Stimulated activated CD8-positive, alpha-beta memory T cell treated with anti-CD3 and anti-CD28 coated beads, Interleukin-4, amount 100 ng/mL, for 1 hour (primary cell): ENCODE results near the gene LAMC2.
"Not testable (repeated sequence)": the region's sequence is repeated elsewhere in the genome, so short reads cannot be mapped to it uniquely, and the experiment has no call there.

Experiments used
- DNase-seq, 2 donors: peaks; one replicate each; pipeline ENCODE4 v3.0.0-alpha.2; 2020; ENCODE audit warnings: low read depth in 2 of 2, low spot score in 1 of 2

The LAMC2 gene

DNA sequence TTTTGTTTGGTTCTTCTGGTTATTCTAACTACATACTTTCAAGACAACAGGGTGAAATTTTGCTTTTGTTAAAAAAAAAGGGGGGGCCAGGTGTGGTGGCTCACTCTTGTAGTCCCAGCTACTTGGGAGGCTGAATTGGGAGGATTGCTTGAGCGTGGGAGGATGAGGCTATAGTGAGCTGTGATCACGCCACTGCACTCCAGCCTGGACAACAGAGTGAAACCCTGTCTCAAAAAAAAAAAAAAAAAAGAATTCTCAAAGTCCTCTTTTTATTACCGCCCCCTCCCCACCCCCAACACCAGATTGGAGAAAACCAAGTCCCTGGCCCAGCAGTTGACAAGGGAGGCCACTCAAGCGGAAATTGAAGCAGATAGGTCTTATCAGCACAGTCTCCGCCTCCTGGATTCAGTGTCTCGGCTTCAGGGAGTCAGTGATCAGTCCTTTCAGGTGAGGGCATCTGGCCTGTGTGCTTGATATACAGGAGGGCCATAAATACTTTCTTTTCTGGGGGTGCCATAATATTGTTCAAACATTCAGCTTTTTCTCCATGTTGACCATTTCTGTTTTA is 50.2 kb downstream of the LAMC2 start:
- DNase-seq, result no peak

DNA sequence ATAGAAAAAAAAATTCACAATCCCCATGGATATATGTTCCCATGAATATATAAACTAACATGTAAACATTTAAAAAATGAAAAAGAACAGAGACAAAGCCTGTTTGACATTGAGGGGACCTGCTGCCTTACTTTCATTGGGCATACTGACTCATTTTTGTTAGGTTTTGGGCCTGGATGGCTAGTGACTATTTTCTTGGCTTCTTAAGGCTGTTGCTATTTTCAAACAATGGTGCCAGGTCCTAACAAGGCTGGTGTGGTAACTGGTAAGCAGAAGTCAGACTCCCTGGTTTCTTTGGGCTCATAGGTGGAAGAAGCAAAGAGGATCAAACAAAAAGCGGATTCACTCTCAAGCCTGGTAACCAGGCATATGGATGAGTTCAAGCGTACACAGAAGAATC is 51.0 kb downstream of the LAMC2 start:
- no peak for DNase-seq

DNA sequence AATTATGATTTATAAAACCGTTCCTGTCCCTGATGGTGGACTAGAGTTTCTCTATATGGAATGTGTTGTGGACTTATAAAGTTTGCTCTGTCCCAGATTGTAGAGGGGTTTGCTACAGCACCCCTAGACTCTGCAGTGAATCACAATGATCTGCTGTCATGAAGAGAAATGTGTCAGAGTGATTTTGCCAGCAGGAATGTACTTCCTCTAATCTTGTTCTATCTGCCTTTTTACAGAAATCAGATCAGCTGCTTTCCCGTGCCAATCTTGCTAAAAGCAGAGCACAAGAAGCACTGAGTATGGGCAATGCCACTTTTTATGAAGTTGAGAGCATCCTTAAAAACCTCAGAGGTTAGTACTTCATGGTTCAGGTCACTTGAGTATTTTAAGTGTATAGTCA is 52.0 kb downstream of the LAMC2 start:
- no peak for DNase-seq

DNA sequence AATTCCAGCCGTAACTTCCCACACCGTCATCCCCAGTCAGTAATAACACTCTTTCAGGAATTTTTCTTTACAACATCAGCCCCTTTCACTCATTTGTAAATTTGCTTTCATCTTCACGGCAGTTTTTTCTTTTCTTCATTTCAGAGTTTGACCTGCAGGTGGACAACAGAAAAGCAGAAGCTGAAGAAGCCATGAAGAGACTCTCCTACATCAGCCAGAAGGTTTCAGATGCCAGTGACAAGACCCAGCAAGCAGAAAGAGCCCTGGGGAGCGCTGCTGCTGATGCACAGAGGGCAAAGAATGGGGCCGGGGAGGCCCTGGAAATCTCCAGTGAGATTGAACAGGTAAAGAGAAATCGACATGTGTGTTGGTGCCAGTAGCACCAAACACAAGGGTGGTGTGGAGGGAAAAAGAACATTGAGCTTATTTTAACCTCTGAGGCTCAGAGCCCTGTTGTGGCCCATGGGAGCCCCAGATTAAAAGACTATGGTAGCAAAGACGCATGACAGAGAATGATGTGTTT is 53.2 kb downstream of the LAMC2 start:
- no peak for DNase-seq

DNA sequence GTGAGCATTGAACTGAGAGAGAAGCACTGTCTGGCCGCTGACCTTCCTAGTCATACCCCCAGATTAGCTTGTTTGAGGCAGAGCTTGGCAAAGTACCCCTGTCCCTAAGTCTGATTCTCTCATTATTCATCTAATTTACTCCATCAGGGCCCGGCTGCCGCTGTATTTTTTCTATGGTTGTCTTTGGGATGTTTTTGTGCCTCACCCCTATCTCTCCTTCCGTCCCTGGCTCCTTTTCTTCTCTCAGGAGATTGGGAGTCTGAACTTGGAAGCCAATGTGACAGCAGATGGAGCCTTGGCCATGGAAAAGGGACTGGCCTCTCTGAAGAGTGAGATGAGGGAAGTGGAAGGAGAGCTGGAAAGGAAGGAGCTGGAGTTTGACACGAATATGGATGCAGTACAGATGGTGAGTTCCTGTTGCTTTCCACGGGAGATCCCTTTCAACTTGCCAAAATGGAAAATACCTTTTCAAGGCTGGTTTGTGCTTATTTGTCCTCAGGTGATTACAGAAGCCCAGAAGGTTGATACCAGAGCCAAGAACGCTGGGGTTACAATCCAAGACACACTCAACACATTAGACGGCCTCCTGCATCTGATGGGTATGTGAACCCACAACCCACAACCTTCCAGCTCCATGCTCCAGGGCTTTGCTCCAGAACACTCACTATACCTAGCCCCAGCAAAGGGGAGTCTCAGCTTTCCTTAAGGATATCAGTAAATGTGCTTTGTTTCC is 53.9 kb downstream of the LAMC2 start:
- DNase-seq, result no peak

DNA sequence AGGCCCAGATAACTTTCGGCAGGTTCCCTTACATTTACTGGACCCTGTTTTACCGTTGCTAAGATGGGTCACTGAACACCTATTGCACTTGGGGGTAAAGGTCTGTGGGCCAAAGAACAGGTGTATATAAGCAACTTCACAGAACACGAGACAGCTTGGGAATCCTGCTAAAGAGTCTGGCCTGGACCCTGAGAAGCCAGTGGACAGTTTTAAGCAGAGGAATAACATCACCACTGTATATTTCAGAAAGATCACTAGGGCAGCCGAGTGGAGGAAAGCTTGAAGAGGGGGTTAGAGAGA is 54.4 kb downstream of the LAMC2 start:
- no peak for DNase-seq

DNA sequence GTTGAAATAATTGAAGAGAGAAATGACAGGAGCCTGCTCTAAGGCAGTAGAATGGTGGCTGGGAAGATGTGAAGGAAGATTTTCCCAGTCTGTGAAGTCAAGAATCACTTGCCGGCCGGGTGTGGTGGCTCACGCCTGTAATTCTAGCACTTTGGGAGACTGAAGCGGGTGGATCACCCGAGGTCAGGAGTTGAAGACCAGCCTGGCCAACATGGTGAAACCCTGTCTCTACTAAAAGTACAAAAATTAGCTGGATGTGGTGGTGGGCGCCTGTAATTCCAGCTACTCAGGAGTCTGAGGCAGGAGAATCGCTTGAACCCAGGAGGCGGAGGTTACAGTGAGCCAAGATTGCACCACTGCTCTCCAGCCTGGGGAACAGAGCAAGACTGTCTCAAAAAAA is 54.8 kb downstream of the LAMC2 start:
- not testable (repeated sequence) for DNase-seq

DNA sequence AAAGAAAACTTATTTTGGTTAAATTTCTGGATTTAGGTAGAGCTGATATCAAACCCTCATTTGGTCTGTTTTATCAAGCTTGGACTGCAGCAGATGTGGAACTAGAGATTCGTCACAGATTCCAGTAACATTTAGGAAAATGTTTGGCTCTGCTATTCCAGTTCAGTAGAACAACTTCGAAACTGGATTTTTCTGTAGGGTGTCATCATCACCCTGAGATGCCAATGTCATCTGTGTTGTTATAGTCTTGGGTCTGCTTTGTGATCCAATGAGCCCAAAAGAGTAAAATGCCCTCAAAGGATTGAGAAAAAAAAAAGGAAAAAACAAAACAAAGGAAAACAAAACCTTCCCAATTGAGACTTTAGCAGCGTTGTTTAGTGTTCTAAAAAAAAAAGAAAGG is 55.4 kb downstream of the LAMC2 start:
- DNase-seq, result no peak

DNA sequence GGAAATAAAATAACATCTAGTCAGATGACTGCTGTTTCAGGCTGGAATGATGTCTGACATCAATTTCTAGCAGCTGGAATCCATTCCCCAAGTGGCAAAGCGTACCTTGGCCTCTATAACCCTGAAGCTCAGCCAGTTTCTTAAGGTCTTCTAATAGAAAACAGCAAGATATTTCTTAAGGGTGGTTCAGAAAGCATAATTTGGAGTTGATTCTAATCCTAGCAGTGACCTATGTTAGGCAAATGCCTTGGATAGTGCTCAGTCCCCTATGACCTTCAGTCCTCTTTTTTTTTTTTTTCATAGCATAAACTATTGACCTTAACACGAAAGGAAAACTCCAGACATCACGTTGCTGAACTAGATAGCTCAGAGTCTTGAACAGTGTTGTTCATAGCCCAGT is 56.5 kb downstream of the LAMC2 start:
- DNase-seq, result no peak

DNA sequence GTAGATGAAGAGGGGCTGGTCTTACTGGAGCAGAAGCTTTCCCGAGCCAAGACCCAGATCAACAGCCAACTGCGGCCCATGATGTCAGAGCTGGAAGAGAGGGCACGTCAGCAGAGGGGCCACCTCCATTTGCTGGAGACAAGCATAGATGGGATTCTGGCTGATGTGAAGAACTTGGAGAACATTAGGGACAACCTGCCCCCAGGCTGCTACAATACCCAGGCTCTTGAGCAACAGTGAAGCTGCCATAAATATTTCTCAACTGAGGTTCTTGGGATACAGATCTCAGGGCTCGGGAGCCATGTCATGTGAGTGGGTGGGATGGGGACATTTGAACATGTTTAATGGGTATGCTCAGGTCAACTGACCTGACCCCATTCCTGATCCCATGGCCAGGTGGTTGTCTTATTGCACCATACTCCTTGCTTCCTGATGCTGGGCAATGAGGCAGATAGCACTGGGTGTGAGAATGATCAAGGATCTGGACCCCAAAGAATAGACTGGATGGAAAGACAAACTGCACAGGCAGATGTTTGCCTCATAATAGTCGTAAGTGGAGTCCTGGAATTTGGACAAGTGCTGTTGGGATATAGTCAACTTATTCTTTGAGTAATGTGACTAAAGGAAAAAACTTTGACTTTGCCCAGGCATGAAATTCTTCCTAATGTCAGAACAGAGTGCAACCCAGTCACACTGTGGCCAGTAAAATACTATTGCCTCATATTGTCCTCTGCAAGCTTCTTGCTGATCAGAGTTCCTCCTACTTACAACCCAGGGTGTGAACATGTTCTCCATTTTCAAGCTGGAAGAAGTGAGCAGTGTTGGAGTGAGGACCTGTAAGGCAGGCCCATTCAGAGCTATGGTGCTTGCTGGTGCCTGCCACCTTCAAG is 57.3 kb downstream of the LAMC2 start:
- no peak for DNase-seq

DNA sequence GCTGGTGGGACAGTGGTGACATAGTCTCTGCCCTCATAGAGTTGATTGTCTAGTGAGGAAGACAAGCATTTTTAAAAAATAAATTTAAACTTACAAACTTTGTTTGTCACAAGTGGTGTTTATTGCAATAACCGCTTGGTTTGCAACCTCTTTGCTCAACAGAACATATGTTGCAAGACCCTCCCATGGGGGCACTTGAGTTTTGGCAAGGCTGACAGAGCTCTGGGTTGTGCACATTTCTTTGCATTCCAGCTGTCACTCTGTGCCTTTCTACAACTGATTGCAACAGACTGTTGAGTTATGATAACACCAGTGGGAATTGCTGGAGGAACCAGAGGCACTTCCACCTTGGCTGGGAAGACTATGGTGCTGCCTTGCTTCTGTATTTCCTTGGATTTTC is 58.4 kb downstream of the LAMC2 start:
- DNase-seq, result no peak

DNA sequence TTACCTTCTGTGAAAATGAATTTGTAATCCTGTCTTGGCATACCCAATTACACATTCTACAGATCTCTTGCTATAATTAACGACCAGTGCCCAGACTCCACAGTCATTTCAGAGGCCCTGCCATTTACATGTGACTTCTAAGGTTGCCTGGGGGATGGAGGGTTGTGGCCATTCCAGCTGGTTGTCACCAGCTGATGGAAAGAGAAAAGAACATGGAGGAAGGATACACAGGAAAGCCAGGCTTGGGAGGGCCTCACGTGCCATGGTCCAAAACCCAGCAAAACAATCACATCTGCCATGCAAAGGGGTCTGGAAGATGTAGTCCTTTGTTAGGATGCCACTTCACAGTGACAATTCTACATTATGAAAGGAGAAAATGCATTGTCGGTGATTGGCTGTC is 59.3 kb downstream of the LAMC2 start:
- no peak for DNase-seq

DNA sequence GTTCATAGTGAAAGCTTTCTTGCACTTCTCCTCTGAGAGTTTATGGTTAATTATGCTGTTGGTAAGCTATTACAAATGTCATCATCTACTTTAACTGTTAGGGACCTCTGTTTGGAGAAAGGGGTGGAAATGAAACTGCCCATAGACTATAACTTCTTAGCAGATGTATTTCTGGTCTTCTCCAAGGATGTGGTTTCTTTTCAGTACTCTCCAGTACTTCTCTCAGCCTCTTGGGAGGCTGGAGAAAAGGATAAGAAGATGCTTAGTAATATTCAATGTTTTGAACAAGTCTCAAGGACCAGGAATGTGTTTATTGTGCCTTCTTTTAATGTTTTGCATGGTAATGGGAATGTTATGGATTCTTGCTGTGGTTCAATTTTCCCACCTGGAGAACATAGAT is 60.4 kb downstream of the LAMC2 start:
- DNase-seq, result no peak

DNA sequence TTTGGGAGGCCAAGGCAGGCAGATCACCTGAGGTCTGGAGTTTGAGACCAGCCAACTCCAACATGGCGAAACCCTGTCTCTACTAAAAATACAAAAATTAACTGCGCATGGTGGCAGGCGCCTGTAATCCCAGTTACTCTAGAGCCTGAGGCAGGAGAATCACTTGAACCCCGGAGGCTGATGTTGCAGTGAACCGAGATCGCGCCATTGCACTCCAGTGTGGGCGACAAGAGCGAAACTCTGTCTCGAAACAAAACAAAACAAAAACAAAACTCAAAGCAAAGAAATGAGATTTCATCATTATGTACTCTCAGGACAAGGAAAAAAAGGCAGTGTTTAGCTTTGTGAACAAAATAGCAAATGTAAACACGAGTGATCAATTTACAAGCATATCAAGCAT is 61.0 kb downstream of the LAMC2 start:
- no peak for DNase-seq

DNA sequence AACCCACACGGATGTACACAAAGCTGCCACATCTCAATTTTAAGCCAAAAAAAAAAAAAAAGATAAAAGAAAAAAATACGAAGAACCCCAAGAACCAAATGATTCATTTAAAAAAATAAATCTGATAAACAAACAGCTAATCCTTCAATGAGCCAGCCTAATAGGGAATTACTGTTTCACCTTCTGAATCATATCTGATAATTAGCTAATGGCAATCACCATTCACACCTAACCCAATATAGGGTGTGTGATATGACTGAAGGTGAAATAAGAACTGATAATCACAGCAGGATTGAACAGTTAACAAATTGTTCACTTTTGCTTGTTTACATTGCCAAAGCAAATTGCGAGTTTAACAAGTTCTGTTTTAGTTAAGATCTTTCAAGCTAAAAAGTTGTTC is 61.4 kb downstream of the LAMC2 start:
- no peak for DNase-seq

DNA sequence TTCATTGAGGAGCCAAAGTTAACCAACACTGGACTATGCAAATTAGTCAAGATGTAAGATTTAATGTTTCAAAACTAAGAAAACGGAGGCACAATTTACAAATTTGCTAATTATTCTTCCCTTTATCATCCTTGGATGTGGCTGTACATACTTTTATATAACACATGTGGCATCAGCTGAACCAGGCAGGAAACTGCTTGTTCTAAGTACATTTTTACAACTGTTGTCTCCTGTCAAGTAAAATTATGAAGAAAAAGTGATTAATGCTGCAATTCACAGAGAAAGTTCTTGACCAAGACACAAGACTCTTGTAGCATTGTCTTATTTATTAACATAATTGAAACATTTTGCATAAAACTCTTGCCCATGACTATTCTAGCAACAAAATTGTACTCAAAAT is 61.9 kb downstream of the LAMC2 start:
- no peak for DNase-seq

DNA sequence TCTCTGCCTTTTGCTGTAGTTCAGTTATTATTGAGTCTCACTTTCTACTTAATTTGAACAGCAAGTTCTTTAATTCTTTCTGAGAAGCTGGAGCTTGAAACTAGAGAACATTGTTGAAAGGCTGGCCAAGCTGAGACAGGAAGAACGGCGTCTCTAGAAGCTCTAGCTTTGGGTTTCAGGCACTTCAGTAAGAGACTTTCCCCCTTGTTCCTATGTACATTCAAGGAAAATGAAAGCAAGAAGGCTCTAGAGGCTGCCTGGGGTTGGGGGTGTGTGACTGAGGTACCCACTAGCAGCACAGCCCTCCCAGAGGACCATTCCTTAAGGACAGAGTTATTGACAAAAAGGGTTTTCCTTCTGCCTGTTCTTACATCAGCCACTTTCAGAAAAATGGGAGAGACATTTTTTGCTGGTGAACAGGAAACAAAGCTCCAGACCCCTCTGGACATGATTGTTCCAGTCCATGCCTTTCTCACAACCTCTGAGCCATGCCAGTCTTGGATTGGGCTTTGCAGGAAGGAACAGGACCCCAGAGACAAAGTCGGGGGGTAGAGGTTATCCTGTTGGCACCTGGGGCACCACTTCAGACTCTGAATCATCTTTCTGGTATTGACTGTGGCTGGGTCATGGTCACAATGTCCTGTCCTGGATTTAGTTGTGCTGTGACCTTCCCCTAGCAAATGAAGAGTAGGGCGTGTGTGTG is 63.1 kb downstream of the LAMC2 start:
- no peak for DNase-seq

DNA sequence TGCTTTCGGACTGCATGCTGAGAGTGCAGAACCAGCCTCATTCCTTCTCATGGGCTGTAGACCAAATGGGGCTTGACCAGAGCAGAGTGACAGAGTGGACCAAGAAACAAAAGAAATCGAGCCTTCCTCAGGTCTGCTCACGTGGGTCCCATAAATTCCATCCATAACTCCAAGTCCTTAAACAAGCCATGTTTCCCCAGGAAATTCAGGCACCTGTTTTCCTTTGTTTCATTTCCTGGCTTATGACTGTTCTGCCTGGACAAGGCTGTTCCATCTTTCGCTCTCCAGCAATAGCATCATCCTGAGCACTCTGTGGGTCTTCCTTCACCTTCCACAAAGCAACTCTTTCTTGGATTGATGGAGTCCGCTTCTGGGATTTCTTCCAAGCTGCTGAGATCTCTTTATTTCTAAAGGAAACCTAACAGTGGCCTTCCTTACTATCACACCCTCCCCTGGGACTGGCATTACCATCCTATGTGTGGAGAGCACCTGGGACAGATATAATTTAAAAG is 63.9 kb downstream of the LAMC2 start:
- no peak for DNase-seq

DNA sequence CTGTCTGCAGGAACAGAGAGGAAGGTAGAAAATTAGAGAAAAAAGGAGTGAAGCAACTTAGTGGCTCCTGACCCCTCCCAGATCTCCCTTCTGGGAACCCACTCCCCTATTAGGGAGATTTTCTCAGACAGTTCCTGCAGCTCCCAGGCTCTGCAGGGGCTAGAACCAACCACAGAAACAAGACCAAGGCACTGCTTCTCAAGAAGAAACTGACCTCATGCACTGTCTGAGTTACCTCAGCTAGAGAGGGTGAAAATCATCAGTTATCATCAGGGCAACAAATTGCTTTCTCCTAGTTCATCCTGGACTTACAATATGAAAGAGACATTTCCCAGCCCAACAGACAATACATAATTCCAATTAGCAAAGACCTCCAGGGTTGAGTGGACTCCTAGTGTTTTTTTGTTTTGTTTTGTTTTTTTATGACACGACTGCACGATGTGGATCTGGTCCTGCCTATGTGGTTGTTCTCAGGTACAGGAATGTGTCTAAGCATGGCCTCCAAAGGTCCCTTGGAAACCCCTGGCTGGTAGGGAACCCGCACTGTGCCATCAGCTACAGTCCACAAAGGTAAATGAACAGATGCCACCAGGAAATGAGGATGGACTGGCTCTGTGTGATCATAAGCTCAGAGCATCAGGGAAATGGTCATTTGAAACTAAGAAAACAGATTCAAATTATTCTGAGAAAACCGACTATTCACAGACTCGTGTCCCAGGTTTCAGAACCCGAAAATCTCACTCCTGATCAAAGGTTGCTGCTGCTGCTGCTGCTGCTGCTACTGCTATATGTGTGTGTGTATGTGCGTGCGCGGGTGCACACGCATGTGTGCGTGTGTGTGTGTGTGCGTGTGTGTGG is 65.3 kb downstream of the LAMC2 start:
- DNase-seq, result no peak

DNA sequence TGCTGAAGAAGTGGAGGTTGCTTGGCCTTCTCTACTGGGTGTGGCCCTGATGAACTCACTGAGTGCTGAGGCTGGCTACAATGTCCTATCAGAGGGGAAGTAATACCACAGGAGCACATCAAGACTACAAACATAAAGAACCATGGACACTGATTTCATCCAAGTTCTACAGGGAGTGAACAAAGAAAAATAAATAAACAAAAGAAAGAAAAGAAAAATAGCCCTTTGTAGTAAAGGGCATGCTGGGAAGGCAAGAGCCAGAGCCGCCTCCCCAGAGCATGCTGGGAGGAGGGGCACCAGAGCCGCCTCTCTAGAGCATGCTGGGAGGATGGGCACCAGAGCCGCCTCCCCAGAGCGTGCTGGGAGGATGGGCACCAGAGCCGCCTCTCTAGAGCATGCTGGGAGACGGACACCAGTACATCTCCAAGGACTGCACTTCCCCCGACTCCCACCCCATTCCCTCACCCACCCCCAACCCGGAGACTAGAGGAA is 65.9 kb downstream of the LAMC2 start:
- DNase-seq, result no peak
